GM19467 (cell line): ENCODE data around the gene RASGRP2.

ENCODE experiments used
- ATAC-seq: cut with Tn5 transposase; IDR thresholded peaks from one replicate; pipeline ENCODE4 v1.9.1; 2021; ENCODE audit warnings: mild to moderate bottlenecking, moderate library complexity; ENCODE audit not compliant: unreplicated experiment

RASGRP2 gene

DNA sequence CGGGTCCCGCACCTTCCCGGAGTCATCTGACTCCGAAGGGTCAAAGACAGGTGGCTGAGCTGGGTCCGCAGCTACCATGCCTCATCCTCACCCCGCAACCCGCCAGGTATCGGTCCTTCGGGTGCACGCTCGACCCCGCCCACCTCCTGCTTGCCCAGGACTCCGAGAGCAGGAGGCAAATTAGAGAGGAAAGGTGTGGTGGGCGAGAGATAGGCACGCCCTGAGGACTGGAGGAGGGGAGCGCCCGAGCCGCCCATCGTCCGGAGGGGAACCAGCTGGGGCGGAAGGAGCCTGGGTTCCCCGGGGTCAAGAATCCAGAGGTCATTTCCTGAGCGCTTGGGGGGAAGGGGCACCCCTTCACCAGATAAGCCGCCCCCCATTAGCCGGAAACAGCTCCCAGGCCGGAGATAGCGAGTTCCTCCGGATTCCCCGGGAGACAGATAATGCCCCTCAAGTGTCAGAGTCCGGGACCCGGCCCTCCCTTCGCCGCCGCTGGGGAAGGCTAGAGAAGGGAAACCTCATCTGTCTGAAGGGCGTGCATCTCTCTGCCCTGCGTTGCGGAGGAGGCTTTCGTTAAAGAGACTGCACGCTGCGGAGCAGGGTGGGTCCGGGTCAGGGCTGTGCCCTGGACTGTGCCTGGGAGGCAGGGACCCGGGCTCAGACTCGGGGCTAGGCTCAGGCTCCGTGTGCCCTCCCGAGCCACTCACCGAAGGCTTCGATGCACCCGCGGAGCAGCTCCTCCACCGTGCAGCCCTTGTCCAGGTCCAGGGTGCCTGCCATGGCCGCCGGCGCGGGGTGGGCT is 1.7 kb downstream of the RASGRP2 start:
- no peak for ATAC-seq

DNA sequence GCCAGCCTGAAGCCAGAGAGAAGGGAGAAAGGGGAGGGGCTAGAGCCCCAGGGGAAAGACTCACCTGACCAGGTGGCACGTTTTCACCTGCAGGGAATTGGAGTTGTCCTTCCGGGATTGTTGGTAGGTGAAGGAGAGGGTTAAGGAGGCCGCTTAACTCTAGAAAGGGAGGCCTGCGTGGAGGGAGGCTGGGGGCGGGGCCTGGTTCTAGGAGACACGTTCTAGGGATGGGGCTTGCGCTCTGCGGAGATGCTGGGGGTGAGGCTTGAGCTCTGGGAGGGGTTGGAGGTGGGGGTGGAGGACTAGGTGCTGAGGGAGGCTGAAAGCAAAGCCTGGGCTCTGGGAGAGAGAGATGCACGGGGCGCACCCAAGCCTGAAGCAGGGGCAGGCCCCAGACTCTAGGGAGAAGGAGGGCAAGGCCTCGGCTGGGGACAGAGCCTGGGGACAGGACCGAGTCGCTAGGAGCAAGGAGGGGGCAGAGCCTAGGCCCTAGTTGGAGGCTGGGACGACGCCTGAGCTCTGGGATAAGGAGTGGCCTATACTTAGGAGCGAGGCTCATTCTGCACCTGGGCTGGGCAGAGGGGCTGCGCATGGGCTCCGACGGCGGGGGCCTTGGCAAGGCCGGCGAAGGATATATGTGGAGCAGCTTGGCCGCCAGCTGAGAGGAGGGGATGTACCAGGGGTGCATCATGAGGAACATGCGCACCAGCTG is 2.4 kb downstream of the RASGRP2 start:
- no peak for ATAC-seq

DNA sequence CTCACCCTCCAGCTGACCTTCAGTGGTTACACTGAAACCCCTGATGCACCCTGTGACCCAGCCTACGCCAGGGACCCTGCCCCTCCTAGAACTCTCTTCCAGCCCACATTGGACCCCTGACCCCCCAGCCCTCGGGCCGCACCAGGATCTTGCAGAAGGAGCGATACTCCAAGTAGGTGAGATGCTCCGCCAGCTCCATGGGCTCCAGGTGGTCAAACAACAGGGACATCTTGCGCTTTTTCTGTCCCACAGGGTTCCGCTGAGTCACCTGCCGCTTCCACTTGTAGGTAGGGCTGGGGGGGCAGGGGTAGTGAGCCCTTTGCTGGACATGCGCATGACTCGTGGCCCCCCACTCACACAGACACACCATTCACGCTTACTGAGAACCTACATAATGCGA is 4.1 kb downstream of the RASGRP2 start:
- no peak for ATAC-seq

DNA sequence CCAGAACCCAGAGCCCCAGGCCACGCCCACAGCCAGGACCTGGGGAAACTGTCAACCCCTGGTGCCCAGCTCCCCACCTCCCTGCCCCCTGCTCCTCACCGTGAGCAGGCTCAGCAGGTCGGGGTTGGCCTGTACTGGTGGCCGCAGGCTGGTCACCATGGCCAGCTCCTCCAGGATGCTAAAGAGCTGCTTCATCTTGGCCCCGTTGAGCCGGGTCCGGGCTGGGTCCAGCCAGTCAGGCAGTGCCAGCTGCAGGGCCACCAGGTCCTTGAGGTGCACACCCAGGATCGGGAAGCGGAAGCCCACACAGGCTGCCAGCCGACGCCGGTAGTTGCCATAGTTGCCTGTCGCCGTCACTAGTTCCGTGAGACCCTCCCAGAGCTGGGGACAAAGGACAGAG is 7.3 kb downstream of the RASGRP2 start:
- ATAC-seq: no peak

DNA sequence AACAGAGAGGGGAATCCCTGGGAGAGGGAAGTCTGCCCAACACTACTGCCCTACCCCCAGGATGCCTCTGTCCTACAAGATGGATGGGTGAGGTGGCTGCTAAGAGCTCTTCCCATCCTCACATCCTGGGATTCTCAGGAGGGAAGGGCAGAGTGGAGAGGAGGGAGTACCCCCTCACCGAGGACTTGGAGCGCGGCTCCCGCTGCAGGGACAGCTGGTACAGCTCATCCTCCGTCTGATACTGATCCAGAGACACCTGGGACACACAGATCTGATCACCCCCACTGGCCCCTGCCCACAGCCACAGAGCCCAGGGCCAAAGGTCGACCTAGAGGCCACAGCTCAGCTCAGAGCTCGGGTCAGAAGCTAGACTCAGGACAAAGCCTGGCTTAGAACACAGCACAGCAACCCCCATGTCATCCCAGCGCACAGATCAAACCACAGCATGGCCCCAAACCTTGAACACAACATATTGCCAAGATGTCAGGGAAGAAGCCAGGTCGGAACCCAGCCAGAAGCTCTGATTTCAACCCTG is 8.2 kb downstream of the RASGRP2 start:
- no peak for ATAC-seq

DNA sequence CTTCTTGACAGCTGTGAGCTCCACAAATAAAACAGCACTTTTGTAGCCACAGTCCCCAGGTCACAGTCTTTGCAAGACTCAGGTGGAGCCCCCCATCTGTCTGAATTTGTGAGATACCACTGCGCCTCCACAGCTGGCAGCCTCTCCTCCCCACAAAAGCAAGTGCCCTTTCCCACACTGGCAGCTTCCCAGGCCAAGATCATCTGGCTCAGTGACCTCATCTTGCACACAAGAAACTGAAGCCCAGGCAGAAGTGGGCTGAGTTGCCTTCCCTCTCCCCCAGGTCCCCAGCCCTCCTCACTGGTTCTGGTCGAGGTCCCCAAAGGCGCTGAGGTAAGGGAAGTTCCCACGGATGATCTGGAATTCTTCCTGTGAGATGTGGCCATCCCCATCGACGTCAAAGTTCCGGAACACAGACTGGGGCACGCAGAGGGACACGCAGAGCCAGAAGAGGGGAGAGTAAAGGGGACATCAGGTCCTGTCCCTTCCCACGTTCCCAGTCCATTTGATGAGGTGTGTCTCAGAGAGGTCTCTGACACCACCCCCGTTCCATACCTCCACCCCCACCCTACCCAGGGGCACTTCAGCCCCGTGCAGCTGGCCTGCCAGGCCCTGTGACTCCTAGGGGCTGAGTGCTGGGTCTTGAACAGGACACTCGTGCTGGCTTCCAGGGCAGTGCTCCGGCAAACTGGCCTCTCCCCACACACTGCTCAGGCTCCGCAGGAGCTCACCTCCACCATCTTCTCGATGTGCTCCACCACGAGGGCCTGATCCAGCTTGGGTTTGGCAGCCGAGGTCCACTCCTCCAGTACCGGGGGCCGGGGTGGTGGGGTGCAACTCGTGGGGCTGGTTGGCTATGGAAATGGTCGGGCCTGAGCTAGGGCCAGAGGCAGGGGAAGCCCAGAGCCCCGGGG is 8.9 kb downstream of the RASGRP2 start:
- ATAC-seq: no peak

DNA sequence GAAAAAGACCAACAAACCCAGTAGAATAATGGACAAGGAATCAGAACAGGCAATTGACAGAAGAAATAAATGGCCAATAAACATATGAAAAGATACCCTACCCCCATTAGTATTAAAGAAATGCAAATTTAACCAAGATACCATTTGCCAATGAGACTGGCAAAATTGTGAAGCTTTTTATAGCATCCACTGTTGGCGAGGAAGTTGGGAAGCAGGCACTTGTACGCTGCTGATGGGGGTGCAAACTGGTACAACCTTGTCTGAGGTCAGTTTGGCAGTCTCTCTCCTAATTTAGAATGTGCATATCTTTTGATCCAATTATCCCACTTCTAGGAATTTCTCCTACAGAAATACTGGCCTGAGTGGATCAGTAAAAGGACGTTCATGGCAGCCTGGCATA is 12.3 kb downstream of the RASGRP2 start:
- no peak for ATAC-seq

DNA sequence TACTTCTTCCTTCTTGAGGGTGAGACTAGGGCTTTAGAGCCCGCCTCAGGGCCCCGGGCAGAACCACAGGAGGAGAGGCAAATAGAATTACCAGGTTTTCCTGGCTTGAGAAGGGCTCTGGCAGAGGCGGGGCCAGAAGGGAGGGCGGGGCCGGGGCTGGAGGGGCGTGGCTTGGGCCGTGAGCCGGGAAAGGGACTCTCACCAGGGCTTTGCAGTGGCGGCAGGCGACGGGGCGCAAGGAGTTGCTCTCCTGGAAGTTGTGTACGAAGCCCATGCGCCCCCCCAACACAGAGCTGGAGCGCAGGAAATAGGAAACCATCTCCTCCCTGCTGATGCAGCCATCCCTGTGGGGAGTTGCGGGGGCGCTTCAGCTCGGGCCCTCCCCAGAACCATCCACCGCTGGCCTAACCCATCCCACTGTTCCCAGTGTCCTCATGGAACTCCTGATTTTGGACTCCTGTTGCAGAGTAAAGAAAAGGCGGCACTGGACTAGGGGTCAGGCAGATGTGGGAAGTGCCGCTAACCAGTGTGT is 14.0 kb downstream of the RASGRP2 start:
- no peak for ATAC-seq

DNA sequence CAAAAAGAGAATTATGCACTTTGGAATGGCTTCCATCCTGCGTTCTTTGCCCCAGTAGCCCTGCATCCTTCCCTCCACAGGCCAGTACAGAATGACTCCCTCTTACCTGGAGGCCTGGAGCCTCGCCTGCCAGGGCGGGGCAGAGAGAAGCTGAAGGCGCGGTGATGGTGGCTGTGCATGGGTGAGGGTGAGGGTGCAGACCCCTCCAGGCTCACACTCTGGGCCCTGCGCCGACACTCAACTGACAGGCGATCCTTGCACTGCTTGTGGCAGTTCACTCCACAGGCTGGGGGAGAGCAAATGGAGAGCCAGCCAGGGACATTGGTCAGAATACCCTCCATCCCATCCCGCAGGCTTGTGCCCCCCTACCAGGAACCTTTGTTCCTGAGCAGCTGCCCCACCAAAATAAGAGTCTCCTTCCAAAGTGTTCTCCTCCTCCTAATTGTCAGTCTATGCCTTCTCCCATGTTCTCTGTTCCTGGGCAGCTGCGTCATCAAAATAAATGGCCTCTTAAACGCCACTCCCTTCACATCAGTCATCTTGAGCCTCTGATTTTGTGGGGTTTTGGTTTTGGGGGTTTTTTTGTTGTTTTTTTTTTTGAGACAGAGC is 15.1 kb downstream of the RASGRP2 start:
- no peak for ATAC-seq

DNA sequence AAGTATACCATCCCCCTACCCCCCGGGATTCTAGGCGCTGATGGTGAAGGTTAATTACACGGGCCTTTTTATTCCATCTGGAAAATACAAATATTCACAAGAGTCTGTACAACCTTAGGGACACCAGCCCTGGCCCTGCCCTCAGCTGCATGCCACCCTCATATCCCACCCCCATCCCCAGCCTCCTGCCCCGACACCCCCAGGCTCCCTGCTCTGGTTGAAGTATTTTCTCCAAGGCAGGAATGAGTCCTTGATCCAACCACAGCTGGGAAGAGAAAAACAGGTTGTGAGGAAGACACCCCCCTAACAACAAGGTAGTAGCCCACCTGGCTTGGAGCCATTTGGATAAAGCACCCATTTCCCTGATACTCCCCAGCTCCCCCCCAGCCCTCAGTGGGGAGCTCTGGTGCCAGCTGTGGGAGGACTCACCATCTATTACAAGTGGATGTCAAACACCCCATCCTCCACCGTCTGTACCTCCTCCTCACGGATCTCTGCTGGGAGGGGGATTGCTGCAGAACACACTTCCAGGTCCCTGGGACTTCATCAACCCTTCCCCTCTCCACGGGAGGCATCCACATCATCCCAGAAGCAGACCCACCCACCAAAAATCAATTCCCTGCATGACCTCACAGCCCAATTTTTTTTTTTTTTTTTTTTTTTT is 16.9 kb downstream of the RASGRP2 start:
- no peak for ATAC-seq

DNA sequence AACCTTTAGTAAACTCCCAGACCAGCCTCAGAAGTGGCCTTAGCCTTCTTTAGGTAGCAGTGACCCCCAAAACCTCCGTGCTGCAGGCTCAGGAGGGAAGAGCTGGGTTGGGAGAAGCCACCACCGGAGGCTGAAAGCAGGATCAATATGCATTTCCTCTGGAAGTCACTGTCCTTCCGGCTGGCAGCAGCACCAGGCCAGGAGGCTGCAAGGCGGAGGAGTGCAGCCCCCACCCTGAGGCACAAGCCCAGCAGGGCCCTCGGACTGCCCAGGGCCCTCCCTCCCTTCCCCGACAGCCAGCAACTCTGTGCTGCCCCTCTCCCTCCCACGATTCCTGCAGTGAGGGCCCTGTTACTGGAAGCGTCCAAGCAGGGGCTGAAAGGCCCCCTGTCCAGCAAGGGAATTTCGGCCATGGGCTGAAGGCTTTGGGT is 17.7 kb downstream of the RASGRP2 start:
- no peak for ATAC-seq

DNA sequence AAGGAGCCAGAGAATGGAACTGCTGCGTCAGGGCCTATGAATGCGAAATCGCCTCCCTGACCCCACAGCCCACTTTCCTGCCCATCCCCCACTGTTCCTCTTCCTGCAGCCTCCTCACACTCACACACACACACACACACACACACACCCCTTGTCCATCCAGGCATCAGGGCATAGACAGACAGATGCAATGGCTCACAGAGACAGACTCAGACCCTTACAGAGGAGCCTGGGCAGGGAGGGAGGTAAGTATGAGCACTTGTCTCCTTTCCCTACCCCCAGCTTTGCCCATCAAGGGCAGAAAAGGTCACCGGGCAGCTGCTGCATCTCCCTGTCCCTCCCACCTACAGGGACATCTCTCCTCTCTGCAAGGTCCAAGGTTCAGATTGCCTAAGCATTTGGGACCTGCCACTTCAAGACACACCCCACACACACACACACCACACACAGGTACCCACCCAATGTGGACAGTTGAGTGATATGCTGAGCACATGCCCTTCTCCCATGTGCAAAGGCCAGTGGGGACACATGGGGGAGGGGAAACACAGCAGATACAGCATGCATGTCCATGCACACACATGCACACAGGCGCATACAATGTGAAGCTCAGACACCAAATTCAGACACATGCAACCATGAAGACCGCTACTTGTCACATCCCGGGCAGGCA is 18.9 kb downstream of the RASGRP2 start:
- ATAC-seq: no peak

DNA sequence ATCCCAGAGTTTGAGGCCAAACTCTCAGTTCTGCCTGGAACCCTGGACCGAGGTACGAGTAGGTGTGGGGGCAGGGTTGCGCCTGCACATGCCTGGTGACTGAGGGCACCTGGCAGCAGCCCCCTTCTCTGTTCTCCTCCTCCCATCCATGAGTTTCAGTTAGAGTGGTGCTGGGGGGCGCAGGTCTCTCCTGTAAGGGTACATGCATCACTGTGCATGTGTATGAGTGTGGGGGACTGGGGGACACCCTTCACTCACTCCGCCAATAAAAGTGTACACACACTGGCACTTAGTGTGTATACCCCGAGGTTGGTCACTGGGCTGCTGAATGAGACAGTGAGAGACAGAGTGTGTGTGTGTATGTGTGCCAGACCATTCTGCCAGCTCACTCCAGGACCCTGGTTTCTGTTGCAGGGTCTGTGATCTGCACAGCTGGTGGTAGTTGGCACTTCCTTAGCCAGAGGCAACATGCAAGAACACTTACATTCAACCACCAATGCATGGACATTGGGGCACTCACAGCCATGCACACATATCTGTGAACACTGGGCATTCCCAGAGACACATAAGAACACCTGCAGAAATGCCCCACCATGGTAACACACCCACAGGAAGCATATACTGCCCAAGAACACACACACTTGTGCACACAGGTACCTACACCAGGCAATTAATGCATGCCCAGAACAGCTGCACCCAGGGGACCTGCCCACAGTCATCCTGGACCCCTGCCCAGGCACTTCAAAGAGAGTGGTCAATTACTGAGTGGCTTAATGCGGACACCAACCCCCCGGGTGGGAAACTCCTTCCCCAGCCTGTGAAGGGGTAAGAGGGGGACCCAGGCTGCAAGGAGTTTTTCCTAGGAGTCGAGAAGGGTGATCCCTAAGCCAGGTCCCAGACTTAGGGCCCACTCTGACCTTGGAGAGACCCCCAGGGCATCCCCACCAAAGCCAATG is 19.8 kb downstream of the RASGRP2 start:
- ATAC-seq: no peak

DNA sequence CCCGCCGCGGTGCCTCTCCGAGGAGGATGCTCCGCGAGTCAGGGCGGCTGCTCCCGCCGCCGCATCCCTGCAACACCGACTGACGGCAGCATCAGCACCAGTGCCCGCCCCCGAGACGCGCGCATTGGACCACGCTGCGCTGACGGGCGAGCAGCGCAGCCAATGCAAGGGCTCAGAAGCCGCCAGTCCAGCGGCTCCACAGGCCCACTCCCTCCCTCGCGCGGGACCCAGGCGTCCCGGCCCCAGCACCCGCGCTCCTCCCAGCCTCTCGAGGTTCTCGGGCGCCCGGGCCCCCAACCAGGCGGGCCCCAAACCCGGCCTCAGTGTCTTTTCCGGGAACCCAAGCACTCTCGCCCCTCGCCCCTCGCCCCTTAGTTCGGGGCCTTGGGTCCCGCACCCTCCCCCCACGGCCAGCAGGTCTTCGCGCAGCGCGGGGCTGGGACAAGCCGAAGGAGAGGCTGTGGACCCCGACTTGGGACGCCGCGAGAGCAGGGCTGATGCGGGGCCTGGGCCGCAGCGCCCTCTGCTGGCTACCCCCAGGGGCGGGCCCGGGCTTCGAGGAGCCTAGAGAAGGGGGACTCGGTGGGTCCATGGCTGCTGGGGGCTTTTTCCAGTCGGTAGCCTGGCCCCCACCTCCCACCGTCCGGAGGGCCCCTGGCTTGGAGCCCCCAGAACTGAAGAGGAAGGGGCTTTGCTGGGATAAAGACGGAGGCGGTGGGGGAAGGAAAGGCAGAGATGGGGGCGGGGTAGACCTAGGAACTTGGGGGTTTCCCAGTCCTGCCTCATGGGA is 20.6 kb downstream of the RASGRP2 start, which contains the start of gene NRXN2:
Gene NRXN2 (minus strand): TSS at position 81 of the 790 bp plus-strand sequence. CDS start 9,498 bp downstream, outside the sequence.
- ATAC-seq: peak; percentile 58

DNA sequence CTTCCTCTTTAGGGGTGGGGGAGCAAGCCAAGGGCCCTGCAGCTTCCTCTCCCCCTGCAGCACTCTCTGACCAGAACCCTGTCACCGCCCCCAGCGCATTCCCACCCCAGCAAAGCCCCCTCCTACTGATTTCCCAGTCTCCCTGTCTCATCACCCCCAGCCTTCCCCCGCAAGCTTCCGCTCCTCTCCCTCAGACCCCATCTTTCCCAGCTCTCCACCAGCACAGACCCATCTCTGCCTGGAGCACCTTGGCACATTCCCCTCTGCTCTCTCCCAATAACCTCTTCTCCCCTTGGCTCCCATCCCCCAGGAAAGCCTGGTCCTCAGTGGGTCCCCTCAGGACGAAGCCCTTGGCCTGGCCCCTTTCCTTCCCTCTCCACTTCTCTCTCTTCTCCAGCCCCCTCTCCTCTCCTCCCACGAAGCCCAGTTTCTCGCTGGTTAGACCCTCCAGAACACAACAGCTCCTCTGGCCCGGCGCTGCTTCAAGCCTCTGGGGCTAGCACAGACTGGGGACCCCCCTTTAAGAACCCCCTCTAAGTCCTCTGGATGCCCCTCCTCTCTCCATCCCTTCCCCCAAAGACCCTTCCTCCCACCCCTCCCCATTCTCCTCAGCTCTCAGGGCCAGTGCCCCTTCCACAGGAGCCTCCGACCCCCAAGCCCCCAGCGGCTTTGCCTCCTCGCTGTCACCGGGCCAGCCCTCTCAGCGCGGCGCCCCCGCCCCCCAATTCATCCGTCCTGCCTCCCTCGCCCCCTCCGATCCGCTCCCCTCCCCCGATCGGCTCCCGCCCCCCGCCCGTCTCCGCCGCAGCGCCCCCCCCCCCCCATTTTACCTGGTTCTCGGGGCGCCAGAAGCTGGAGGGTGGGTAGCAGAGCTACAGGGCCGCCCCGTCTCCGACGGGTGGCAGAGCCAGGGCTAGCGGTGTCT is 21.5 kb downstream of the RASGRP2 start:
- no peak for ATAC-seq

DNA sequence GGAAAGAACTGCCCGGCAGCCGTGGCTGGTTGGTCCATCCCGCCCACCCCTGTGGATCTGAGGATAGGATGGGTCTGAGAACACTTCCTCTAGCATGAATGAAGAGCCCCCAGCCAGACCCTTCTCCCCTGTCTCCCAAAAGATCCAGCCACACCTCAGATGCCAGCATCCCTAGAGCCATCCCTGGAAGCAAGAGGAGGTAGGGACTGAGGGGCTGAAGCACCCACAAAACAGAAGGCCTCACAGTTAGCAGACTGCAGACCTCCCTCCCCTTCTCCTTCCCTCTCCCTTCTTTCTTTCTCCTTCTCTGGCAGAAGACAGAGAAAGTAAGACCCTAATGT is 22.6 kb downstream of the RASGRP2 start:
- no peak for ATAC-seq
